GM12874 (cell line): ENCODE results near the gene PYY.

Experiments used
- TF ChIP-seq, protein P1 (sequence below): IDR thresholded peaks from 2 replicates; pipeline ENCODE4 v1.5.1; 2011; ENCODE audit warnings: low read depth, mild to moderate bottlenecking, control low read depth, low read length, moderate library complexity; ENCODE audit not compliant: insufficient read depth

The PYY gene

DNA sequence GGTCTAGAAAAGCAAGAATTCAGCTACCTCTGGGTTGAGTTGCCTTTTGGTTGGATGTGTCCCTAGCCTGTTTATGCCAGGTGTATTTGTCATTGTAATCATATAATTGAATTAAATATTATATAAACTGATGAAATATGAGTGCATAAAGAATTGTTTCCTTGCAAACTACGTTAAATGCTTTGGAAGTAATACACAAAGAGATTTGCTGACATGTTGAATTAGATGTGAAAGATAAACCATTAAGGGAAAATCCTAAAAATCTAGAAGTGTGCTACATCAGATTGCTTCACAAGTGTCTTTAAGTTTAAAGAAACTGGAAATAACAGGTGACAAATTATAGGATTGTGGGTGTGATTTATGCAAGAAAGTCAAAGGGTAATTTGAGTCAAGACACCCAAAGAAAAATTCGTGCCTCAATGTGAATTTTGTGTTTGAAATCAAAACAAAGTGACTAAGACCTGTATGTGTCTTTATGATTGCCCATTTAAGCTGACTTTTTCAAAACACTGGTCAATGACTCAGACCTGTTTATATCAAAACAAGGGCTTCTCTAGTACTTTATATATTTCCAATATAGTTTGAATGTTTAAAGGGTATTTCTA, 5.1 kb upstream of the PYY start:
- TF ChIP-seq, protein P1, sequence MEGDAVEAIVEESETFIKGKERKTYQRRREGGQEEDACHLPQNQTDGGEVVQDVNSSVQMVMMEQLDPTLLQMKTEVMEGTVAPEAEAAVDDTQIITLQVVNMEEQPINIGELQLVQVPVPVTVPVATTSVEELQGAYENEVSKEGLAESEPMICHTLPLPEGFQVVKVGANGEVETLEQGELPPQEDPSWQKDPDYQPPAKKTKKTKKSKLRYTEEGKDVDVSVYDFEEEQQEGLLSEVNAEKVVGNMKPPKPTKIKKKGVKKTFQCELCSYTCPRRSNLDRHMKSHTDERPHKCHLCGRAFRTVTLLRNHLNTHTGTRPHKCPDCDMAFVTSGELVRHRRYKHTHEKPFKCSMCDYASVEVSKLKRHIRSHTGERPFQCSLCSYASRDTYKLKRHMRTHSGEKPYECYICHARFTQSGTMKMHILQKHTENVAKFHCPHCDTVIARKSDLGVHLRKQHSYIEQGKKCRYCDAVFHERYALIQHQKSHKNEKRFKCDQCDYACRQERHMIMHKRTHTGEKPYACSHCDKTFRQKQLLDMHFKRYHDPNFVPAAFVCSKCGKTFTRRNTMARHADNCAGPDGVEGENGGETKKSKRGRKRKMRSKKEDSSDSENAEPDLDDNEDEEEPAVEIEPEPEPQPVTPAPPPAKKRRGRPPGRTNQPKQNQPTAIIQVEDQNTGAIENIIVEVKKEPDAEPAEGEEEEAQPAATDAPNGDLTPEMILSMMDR = no peak

DNA sequence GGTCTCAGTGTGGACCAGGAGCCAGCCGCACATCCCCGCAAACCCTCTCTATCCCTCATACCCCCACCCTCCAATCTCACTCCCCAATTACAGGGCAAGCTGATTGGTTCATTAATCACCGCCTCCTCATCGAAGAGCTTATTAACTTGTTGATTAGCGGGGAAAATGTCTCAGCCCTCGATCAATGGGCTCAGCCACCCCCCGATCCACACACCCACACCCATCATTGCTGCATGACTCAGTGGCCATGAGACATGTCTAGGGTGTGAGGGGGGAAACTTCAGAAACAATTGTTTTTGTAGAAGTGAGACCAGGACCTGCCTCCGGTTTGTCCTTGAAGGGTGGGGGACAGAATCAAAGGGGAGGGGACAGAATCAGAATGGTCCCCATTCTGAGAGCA, 2.5 kb upstream of the PYY start:
- TF ChIP-seq, protein P1 = no peak

DNA sequence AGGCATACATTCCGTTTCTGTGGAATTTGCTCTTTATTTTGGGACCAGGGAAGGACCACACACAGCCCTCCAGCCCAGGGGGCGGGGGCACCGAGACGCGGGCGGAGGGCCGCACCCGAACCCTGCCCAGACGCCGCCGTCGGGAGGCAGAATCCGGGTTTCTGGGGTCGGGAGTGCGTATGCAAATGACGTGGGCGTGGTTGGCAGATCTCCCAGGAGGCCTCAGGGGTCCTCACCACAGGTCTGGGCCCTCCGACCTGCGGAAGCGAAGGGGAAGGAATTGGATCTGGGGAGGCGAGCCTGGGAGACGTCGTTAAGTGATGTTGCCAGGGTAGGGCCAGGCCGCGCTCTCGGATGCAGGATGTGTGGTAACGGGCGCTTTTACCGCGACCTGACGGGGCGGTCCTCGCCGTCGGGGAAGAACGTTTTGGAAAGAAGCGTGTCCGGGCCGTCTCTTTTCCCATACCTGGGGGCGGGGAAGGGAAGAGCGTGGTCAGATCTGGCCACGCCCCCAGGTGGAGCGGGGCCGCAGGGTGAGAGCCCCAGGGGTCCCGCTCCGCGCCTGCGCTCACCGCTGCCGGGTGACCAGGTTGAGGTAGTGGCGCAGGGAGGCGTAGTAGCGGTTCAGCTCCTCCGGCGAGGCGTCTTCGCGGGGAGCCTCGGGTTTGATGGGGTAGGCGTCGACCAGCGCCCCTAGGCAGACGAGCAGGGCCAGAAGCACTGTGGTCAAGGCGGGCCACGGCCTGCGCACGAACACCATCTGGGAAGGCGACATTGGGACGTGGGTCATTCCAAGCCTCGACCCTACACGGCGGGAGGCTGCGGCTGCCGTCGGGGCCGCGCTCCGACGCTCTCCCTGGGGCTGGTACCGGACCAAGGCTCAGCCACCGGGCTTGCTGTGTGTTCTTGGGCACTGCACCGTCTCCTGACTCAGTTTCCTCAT, 745 bp downstream of the PYY start:
- TF ChIP-seq, protein P1 = no peak

DNA sequence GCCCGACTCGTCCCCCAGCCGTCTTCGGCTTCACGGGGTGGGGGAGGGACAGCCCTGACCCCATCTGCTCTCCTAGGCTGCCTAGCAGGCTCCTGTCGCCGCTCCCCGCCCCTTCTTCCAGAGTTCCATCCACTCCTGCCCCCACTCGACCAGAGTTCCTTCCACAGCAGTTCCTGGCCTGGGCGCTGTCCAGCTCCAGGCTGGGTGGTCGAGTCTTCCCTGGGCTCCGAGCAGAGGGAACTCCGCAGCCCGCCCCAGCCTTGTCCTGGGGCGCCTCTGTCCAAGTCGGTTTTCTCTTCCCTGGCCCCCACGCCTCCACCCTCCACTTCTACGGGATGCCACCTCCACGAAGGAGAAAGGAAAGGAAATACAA, 1.4 kb downstream of the PYY start:
- TF ChIP-seq, protein P1 = no peak

DNA sequence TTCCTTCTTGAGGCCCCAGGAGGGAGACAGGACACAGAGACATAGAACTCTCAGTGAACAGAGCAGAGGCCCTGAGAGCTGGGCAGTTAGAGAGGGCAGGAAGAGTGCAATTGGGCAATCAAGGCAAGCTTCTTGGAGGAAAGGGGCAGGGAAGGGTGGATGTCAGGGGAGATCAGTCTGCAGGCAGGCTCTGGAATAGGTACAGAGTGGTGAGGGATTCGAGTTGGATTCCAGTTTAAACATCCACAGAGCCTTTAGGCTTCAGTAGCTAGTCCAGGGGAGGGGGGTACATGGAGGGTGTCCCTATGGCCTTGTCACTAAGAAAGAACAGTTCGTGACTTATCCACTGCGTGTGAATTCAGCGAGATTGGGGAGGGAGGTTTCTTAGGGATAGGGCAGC, 2.0 kb downstream of the PYY start:
- TF ChIP-seq, protein P1 = no peak

DNA sequence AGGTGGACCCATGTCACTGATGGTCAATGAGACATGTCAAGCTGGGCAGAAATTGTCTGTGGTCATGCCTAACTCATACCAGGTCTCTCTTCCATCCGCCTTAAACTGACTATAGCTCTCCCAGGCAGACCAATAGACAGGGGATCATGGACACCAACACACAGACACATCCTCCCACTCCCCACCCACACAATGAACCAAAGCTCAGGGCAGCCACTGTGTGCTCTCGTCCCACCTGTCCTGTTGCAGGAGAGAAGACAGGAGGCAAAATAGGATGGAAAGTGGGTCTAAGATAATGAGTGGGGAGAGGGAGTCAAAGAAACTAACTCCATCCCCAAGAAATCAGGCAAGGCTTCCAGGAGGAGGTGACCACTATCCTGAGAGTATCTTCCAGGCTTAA, 3.2 kb downstream of the PYY start:
- TF ChIP-seq, protein P1 = no peak

DNA sequence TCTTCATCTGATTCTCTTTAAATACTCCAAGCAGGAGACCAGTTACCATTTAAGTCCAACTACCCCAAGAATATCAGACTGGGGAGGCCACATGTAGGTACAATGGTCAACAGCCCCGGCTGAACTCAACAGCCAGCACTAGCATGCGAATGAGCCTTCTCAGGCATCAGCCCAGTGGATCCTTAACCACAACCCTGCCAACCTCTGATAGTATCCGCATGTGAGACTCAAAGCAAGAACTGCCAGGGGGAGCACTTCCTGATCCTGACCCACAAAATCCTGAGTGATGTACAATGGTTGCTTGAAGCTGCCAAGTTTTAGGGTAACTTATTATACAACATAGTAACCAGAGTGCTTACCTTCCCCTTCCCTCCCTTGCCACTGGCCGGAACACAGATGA, 4.0 kb downstream of the PYY start:
- TF ChIP-seq, protein P1 = no peak
